ENCODE measurements around the gene HNRNPM.

HNRNPM gene

GRCh38 chr19:8460516-8461298 lies 15.9 kb downstream of the HNRNPM start:
- TF ChIP-seq CTCF (IDR thresholded peaks at IDR 0.05; ENCODE audit: low read depth, low read length, missing control alignments) = no peak
- no peak overlapping the region for H3K4me3 ChIP-seq (ENCODE audit: low read depth, low read length)

GRCh38 chr19:8461376-8461775 lies 16.6 kb downstream of the HNRNPM start:
- TF ChIP-seq CTCF (IDR thresholded peaks at IDR 0.05; ENCODE audit: low read depth, low read length, missing control alignments) = no peak
- no peak for DNase-seq (ENCODE audit: low read depth)

More at GRCh38 chr19:8460516-8461298, 15.9 kb downstream of the HNRNPM start:
- no peak for DNase-seq (ENCODE audit: low read depth)

GRCh38 chr19:8461891-8462290 lies 17.1 kb downstream of the HNRNPM start:
- TF ChIP-seq CTCF (IDR thresholded peaks at IDR 0.05; ENCODE audit: low read depth, low read length, missing control alignments) = no peak
- DNase-seq (ENCODE audit: low read depth) = no peak
- no peak overlapping the region for H3K4me3 ChIP-seq (ENCODE audit: low read depth, low read length)

More at GRCh38 chr19:8461376-8461775, 16.6 kb downstream of the HNRNPM start:
- H3K4me3 ChIP-seq (ENCODE audit: low read depth, low read length) = no peak overlapping the region

- TF ChIP-seq CTCF (IDR thresholded peaks at IDR 0.05; ENCODE audit: low read depth, low read length, missing control alignments) = no peak
- no peak overlapping the region for H3K4me3 ChIP-seq (ENCODE audit: low read depth, low read length)
- DNase-seq (ENCODE audit: low read depth) = no peak
Observed at GRCh38 chr19:8462571-8462970, 17.8 kb downstream of the HNRNPM start.

- H3K4me3 ChIP-seq (ENCODE audit: low read depth, low read length) = no peak overlapping the region
- no peak for TF ChIP-seq CTCF (IDR thresholded peaks at IDR 0.05; ENCODE audit: low read depth, low read length, missing control alignments)
- no peak for DNase-seq (ENCODE audit: low read depth)
Observed at GRCh38 chr19:8463365-8463764, 18.6 kb downstream of the HNRNPM start.

- no peak overlapping the region for H3K4me3 ChIP-seq (ENCODE audit: low read depth, low read length)
- DNase-seq (ENCODE audit: low read depth) = no peak
- TF ChIP-seq CTCF (IDR thresholded peaks at IDR 0.05; ENCODE audit: low read depth, low read length, missing control alignments) = no peak
Observed at GRCh38 chr19:8466018-8466417, 21.2 kb downstream of the HNRNPM start.

- no peak overlapping the region for H3K4me3 ChIP-seq (ENCODE audit: low read depth, low read length)
- TF ChIP-seq CTCF (IDR thresholded peaks at IDR 0.05; ENCODE audit: low read depth, low read length, missing control alignments) = no peak
- no peak for DNase-seq (ENCODE audit: low read depth)
Observed at GRCh38 chr19:8468124-8468523, 23.3 kb downstream of the HNRNPM start.
